GM13976 (cell line): ENCODE measurements around the gene COQ9.

Experiments
- DNase-seq: peaks from one replicate; pipeline ENCODE4 v3.0.0; 2012; ENCODE audit warnings: low spot score
- in situ Hi-C: fragments of 300-500 bp; cut with MboI; formaldehyde crosslinking; loops from one replicate; pipeline ENCODE4 v1.12.0; 2022; ENCODE audit warnings: low sequenced_read_pairs, mixed read lengths, inconsistent platforms; ENCODE audit not compliant: unreplicated experiment
- TF ChIP-seq, protein P1 (sequence below): IDR thresholded peaks from 2 replicates; pipeline ENCODE4 v1.5.1; 2012; ENCODE audit warnings: borderline replicate concordance, mild to moderate bottlenecking; ENCODE audit not compliant: insufficient read depth; ENCODE audit errors: extremely low read depth, missing control alignments, control extremely low read depth

The COQ9 gene

DNA sequence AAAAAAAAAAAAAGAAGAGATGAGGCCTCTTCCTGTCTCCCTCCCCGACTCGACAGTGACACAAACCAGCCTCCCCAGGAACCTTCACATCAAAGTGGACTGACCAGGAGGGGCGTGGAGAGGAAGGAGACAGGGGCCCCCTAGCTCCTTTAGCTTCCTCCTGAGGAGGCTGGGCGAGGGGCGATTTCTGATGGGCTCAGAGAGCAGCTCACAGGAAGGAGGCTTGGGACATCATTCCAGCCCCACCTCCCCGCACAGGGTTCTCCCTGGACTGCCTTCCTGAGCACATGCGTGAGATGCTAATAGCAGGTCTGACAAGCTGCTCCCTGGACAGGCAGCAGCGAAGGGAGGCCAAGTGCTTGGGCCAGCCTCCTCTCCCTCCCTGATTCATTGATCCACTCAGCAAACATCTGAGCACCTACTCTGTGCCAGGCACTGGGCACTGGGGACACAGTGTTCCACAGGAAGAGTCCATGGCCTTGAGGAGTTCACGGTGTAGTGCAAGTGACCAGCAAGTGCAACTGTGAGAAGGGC, 53.4 kb downstream of the COQ9 start:
- no peak for DNase-seq
- TF ChIP-seq, protein P1, sequence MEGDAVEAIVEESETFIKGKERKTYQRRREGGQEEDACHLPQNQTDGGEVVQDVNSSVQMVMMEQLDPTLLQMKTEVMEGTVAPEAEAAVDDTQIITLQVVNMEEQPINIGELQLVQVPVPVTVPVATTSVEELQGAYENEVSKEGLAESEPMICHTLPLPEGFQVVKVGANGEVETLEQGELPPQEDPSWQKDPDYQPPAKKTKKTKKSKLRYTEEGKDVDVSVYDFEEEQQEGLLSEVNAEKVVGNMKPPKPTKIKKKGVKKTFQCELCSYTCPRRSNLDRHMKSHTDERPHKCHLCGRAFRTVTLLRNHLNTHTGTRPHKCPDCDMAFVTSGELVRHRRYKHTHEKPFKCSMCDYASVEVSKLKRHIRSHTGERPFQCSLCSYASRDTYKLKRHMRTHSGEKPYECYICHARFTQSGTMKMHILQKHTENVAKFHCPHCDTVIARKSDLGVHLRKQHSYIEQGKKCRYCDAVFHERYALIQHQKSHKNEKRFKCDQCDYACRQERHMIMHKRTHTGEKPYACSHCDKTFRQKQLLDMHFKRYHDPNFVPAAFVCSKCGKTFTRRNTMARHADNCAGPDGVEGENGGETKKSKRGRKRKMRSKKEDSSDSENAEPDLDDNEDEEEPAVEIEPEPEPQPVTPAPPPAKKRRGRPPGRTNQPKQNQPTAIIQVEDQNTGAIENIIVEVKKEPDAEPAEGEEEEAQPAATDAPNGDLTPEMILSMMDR = no peak
- in situ Hi-C loops = no loop called here

DNA sequence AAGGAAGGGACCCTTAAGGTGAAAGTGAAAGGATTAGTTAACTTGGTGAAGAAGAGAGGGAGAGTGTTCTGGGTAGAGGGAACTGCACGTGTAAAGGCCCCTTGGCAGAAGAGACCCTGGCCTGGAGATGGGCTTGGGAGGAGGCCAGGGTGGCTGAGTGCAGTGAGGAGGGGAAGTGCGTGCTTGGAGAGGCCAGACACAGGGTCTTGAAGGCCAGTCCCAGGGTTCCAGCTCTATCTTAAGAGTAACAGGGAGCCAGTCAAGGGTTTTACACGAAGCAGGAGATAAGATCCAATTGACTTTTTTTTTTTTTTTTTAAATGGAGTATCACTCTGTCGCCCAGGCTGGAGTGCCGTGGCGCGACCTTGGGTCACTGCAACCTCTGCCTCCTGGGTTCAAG, 54.2 kb downstream of the COQ9 start:
- DNase-seq = no peak
- TF ChIP-seq, protein P1 = no peak
- in situ Hi-C loops = no loop called here

DNA sequence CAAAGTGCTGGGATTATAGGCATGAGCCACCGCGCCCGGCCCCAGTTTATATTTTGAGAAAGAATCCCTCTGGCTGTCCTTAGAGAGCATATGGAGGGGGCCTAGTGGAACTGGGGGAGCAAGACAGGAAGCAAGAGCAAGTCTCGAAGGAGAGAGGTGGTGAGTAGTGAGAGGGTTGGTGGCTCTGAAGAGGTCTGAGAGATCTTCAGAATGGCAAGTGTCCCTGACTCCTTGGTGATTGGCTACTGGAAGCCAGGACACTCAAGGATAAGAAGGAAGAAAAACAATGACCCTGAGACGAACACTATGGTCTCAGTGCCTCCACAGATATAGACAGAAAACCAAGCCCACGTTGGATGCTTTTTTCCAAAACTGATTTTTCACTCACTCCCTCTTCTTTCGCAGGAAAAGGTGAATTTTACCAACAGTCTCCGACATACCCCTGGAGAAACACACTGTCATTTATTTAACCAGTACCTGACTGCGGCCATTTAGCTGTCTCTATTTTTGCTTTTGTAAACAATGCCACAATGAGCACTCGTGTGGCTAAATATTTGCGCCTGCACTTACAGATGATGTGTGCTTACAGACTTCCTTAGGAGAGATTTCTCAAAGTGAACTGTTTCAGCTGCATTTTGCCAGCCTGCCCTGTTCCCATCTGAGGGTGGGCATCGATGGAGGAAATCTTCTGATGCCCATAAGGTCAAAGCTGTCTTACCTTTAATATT, 54.9 kb downstream of the COQ9 start:
- in situ Hi-C loops = no loop called here
- no peak for DNase-seq
- TF ChIP-seq, protein P1 = no peak

DNA sequence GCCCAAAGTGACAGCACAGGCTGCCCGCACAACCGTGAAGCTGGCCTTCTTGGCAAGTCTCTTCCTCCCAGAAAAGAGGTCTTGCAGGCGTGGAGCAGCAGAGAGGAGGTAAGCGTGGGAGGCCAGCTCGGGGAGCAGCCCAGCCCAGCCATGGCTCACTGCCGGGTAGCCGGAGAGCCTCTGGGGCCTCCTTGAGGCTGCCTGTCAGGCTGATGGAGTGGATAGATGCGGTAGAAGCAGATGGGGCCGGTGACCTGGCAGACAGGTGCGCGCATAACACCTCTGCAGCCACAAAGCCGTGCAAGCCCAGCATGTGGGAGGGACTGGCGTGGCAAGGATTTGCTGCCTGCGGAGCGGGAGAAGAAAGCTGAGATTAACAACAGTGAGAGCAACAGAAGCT, 56.1 kb downstream of the COQ9 start:
- DNase-seq = no peak
- in situ Hi-C loops = no loop called here
- TF ChIP-seq, protein P1 = no peak

DNA sequence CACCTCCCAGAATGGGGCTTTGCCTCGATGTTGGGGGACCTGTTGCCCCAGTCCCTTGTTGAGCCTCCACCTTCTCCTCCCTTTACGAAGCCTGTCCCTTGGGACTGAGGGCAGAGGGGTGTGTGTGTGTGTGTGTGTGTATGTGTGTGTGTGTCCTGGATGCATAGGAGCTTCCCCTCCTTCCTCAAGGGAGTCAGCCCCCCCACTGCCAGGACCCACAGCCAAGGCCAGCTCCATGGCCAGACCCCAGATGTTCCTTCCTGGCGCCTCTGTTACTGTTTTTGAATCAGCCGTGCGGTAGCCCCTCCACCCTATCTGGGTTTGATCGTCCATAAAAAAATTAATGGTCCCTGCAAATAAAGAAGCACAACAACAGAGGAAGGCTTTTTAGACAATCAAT, 56.7 kb downstream of the COQ9 start:
- TF ChIP-seq, protein P1 = no peak
- in situ Hi-C loops = no loop called here
- DNase-seq = no peak

DNA sequence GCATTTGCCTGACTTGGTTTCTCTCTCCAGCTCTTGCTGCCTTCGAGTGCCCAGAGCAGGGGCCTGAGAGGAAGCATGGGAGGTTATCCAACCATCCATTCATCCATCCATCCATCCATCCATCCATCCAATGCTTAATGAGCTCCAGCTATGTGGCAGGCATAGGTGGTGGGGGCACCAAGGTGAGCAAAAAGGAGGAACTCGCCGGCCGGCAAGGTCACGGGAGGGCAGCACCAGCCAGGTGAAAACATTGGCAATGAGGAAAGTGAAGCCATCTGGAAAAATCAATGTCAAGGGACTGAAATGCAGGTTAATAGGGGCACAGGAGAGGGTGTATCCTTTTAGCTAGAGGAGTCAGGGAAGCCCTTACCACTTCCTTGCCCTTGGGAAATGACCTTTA, 57.2 kb downstream of the COQ9 start:
- no peak for DNase-seq
- TF ChIP-seq, protein P1 = no peak
- in situ Hi-C loops = no loop called here
